ENCODE measurements around the gene GSTP1. TPM values are rescaled to one million over a fixed set of nuclear protein-coding genes. Genes with fewer than 3 reads are reported as not detected.
"Not testable (repeated sequence)": the region's sequence is repeated elsewhere in the genome, so short reads cannot be mapped to it uniquely, and the experiment has no call there.

GSTP1 gene
- total RNA-seq, 1 experiment from 2014 or later: 570 TPM

DNA sequence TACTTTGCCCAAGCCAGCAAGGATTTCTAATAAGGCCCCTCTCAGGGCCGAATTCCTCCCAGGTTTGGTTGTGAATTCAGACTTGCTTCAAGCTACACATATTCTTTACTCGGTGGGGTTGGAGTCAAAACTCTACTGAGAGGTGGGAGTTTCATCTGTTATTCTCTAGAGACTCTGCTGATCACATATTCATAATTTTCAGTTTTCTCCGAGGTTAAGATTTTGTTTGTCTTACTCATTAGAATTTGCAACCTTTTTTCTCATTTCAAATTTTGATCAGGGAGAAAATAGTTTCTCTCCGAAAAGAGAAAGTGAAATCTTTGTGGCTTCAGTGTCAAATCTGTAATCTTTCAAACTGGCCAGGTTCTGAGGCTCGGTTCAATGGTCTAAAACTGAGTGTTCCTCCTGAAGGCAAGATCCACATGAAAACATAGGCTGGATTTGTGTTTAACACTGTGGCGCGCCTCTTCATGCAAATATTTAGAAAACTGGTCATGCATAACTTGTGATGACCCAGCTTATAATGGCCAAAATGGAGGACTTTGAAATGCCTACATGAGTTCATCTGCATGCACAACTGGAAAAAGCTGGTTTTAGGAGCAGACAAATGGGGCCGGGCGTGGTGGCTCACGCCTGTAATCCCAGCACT lies 21.5 kb upstream of the GSTP1 start:
- peaks cover 16% of the 10 kb centered on the region for H3K4me1 ChIP-seq (ENCODE audit: control insufficient read depth, insufficient read depth, low read length)
- no peak overlapping the region for H3K27ac ChIP-seq (ENCODE audit: low read length)
- no peak for TF ChIP-seq POLR2AphosphoS5 (IDR thresholded peaks at IDR 0.05; ENCODE audit: low read depth, low read length)
- no peak for TF ChIP-seq TCF7L2 (IDR thresholded peaks at IDR 0.05; ENCODE audit: low read depth, low read length)
- TF ChIP-seq, protein P1, sequence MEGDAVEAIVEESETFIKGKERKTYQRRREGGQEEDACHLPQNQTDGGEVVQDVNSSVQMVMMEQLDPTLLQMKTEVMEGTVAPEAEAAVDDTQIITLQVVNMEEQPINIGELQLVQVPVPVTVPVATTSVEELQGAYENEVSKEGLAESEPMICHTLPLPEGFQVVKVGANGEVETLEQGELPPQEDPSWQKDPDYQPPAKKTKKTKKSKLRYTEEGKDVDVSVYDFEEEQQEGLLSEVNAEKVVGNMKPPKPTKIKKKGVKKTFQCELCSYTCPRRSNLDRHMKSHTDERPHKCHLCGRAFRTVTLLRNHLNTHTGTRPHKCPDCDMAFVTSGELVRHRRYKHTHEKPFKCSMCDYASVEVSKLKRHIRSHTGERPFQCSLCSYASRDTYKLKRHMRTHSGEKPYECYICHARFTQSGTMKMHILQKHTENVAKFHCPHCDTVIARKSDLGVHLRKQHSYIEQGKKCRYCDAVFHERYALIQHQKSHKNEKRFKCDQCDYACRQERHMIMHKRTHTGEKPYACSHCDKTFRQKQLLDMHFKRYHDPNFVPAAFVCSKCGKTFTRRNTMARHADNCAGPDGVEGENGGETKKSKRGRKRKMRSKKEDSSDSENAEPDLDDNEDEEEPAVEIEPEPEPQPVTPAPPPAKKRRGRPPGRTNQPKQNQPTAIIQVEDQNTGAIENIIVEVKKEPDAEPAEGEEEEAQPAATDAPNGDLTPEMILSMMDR (IDR thresholded peaks at IDR 0.05): no peak
- TF ChIP-seq, protein P2, sequence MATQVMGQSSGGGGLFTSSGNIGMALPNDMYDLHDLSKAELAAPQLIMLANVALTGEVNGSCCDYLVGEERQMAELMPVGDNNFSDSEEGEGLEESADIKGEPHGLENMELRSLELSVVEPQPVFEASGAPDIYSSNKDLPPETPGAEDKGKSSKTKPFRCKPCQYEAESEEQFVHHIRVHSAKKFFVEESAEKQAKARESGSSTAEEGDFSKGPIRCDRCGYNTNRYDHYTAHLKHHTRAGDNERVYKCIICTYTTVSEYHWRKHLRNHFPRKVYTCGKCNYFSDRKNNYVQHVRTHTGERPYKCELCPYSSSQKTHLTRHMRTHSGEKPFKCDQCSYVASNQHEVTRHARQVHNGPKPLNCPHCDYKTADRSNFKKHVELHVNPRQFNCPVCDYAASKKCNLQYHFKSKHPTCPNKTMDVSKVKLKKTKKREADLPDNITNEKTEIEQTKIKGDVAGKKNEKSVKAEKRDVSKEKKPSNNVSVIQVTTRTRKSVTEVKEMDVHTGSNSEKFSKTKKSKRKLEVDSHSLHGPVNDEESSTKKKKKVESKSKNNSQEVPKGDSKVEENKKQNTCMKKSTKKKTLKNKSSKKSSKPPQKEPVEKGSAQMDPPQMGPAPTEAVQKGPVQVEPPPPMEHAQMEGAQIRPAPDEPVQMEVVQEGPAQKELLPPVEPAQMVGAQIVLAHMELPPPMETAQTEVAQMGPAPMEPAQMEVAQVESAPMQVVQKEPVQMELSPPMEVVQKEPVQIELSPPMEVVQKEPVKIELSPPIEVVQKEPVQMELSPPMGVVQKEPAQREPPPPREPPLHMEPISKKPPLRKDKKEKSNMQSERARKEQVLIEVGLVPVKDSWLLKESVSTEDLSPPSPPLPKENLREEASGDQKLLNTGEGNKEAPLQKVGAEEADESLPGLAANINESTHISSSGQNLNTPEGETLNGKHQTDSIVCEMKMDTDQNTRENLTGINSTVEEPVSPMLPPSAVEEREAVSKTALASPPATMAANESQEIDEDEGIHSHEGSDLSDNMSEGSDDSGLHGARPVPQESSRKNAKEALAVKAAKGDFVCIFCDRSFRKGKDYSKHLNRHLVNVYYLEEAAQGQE (IDR thresholded peaks at IDR 0.05; ENCODE audit: insufficient read depth in 1 of 2, low read depth in 2 of 2, low read length in 1 of 2): no peak
- TF ChIP-seq SIN3A (IDR thresholded peaks at IDR 0.05; ENCODE audit: borderline replicate concordance, insufficient read depth, low read depth, low read length): no peak
- CTCF ChIA-PET: no interaction called here
- in situ Hi-C loops (cut with HindIII; ENCODE audit: low pct_unique_long_range_greater_than_20kb, low sequenced_read_pairs): no loop called here
- POLR2A ChIA-PET: no interaction called here
- ATAC-seq: no peak
- no peak for DNase-seq (ENCODE audit: low read depth, low spot score)
- BruUV-seq (replicated peaks): no TSS peak
- no peak overlapping the region for H3K4me3 ChIP-seq (ENCODE audit: low read depth in 2 of 2, low read length in 2 of 2)
- no peaks in the 10 kb centered on the region for H3K9me3 ChIP-seq (ENCODE audit: control insufficient read depth, insufficient read depth, low read depth, low read length)
- H3K27me3 ChIP-seq (ENCODE audit: control insufficient read depth, insufficient read depth, low read length): no peaks in the 10 kb centered on the region
- intact Hi-C loops (cut with micrococcal nuclease; ENCODE audit: unreplicated experiment): no loop called here
- H3K36me3 ChIP-seq (ENCODE audit: control insufficient read depth, insufficient read depth, low read length): no peaks in the 10 kb centered on the region

DNA sequence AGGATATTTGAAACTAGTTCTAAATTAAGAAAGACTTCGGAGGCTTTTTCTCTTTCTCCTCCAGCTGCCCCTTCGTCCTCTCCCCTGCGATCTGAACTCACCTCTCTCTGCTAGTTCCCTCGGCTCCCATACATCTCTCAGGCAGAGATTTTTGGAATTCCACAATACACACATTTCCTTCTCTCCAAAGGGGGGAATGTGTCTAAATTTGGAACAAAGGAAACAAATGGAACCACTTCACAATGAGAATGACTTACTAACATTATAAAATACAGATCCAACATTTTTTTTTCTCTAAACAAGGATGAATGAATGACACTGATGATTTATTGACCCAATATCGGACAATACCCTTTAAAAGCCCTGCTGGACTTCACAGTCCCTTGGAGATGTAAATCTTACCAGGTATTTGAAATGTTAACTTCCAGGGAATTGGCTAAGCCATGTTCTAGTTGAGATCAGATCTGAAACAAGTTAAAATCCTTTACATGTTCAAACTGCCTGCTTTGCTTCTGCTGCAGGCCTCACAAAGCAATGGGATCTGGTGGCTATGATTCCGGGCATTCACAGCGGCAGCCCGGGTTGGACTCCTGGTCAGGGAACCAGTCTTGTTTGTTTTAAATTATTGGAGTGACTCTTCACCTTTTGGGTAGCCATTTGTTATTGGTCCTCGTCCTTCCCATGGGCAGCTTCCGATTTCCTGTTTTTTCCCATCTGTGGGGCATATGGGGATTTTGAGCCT lies 20.5 kb upstream of the GSTP1 start:
- no peak for TF ChIP-seq POLR2AphosphoS5 (IDR thresholded peaks at IDR 0.05; ENCODE audit: low read depth, low read length)
- in situ Hi-C loops (cut with HindIII; ENCODE audit: low pct_unique_long_range_greater_than_20kb, low sequenced_read_pairs): no loop called here
- H3K9me3 ChIP-seq (ENCODE audit: control insufficient read depth, insufficient read depth, low read depth, low read length): no peaks in the 10 kb centered on the region
- CTCF ChIA-PET: no interaction called here
- POLR2A ChIA-PET: no interaction called here
- H3K4me1 ChIP-seq (ENCODE audit: control insufficient read depth, insufficient read depth, low read length): peaks cover 16% of the 10 kb centered on the region
- no TSS peak for BruUV-seq (replicated peaks)
- peak; percentile 58 for ATAC-seq
- intact Hi-C loops (cut with micrococcal nuclease; ENCODE audit: unreplicated experiment): no loop called here
- no peaks in the 10 kb centered on the region for H3K36me3 ChIP-seq (ENCODE audit: control insufficient read depth, insufficient read depth, low read length)
- no peak for DNase-seq (ENCODE audit: low read depth, low spot score)
- no peak overlapping the region for H3K4me3 ChIP-seq (ENCODE audit: low read depth in 2 of 2, low read length in 2 of 2)
- peak overlapping the region; percentile 57; the same call in 1 of the 2 replicates for H3K27ac ChIP-seq (ENCODE audit: low read length)
- no peaks in the 10 kb centered on the region for H3K27me3 ChIP-seq (ENCODE audit: control insufficient read depth, insufficient read depth, low read length)

DNA sequence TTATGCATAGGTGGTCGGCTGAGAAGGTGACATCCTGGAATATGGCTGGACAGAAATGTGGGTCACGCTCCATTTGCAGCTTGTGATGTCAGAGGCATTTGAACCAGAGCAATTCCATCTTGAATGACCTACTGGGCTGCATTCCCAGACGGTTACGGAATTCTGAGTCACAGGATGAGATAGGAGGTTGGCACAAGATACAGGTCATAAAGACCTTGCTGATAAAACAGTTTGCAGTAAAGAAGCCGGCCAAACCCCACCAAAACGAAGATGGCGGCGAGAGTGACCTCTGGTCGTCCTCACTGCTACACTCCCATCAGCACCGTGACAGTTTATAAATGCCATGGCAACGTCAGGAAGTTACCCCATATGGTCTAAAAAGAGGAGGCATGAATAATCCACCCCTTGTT lies 19.9 kb upstream of the GSTP1 start:
- POLR2A ChIA-PET; intact Hi-C loops (cut with micrococcal nuclease; ENCODE audit: unreplicated experiment); H3K27me3 ChIP-seq (ENCODE audit: control insufficient read depth, insufficient read depth, low read length); BruUV-seq (replicated peaks); H3K4me3 ChIP-seq (ENCODE audit: low read depth in 2 of 2, low read length in 2 of 2); CTCF ChIA-PET; in situ Hi-C loops (cut with HindIII; ENCODE audit: low pct_unique_long_range_greater_than_20kb, low sequenced_read_pairs); H3K9me3 ChIP-seq (ENCODE audit: control insufficient read depth, insufficient read depth, low read depth, low read length); H3K36me3 ChIP-seq (ENCODE audit: control insufficient read depth, insufficient read depth, low read length): not testable (repeated sequence)
- H3K4me1 ChIP-seq (ENCODE audit: control insufficient read depth, insufficient read depth, low read length): peaks cover 16% of the 10 kb centered on the region
- H3K27ac ChIP-seq (ENCODE audit: low read length): 0 out of 2 replicates have a peak overlapping the region, but pooled peaks have one; percentile 63
- ATAC-seq (peak; percentile 74), DNase-seq (ENCODE audit: low read depth, low spot score) (peak; percentile 64)
